PFSK-1 (cell line): ENCODE measurements around the gene TNFSF15.

Experiments used
- FOXP2 ChIP-seq: optimal IDR thresholded peaks from 2 replicates; pipeline ENCODE3; 2011; ENCODE audit warnings: borderline replicate concordance, control low read depth, inconsistent platforms; ENCODE audit not compliant: insufficient read depth; ENCODE audit errors: extremely low read length, extremely low read depth
- REST ChIP-seq, 2 experiments: IDR thresholded peaks; 2 replicates each; pipeline versions ENCODE4 v1.6.1 to v1.8.0; 2011 to 2012; ENCODE audit warnings: low read depth in 2 of 2, low read length in 2 of 2, control low read depth in 1 of 2, inconsistent platforms in 1 of 2, mild to moderate bottlenecking in 1 of 2, moderate library complexity in 1 of 2; ENCODE audit not compliant: insufficient read depth in 1 of 2
- SIN3A ChIP-seq: IDR thresholded peaks from 2 replicates; pipeline ENCODE4 v1.6.1; 2012; ENCODE audit warnings: mild to moderate bottlenecking, low read length, moderate library complexity, borderline replicate concordance; ENCODE audit not compliant: insufficient read depth
- TAF1 ChIP-seq: IDR thresholded peaks from 2 replicates; pipeline ENCODE4 v1.6.1; 2012; ENCODE audit warnings: low read length, control low read depth, borderline replicate concordance; ENCODE audit not compliant: insufficient read depth

GRCh38 chr9:114735704-114736103 is 70.1 kb downstream of the TNFSF15 start:
- TF ChIP-seq TAF1: no peak
- no peak for TF ChIP-seq FOXP2
- TF ChIP-seq REST (IDR thresholded peaks at IDR 0.05; ENCODE audit: insufficient read depth in 1 of 2, low read depth in 2 of 2, low read length in 2 of 2): no peak
- TF ChIP-seq SIN3A: no peak
